ENCODE data around the gene ODR4.
"Not testable (repeated sequence)": the region's sequence is repeated elsewhere in the genome, so short reads cannot be mapped to it uniquely, and the experiment has no call there.

The ODR4 gene

GRCh38 chr1:186375152-186375928, at the start of gene ODR4, which contains the start of gene TPR:
Gene ODR4, plus strand, starts transcription at chr1:186375838. Its CDS starts 3,948 bp downstream, at chr1:186379786.
Gene TPR, minus strand, starts transcription at chr1:186375253. Its CDS starts 225 bp downstream, at chr1:186375028.
- peak; percentile 99 for DNase-seq

GRCh38 chr1:186326009-186326408, 49.6 kb upstream of the ODR4 start:
- DNase-seq, result no peak

- no peak for DNase-seq
These were observed 48.3 kb upstream of the ODR4 start for GRCh38 chr1:186327331-186327730.

- no peak for DNase-seq
These were observed 44.9 kb upstream of the ODR4 start for GRCh38 chr1:186330758-186331157.

- no peak for DNase-seq
These were observed 38.1 kb upstream of the ODR4 start for GRCh38 chr1:186337554-186337953.

GRCh38 chr1:186340772-186341171, 34.9 kb upstream of the ODR4 start:
- DNase-seq, result no peak

- DNase-seq, result not testable (repeated sequence)
These were observed 27.6 kb upstream of the ODR4 start for GRCh38 chr1:186347837-186348691.

- DNase-seq, result peak; percentile 15
These were observed 1.1 kb upstream of the ODR4 start for GRCh38 chr1:186374303-186375151.

- DNase-seq, result no peak
These were observed 286 bp downstream of the ODR4 start for GRCh38 chr1:186375929-186376319.

GRCh38 chr1:186386725-186387383, 11.2 kb downstream of the ODR4 start:
- DNase-seq, result no peak

- DNase-seq, result no peak
These were observed 15.3 kb downstream of the ODR4 start for GRCh38 chr1:186390925-186391324.

- no peak for DNase-seq
These were observed 16.2 kb downstream of the ODR4 start for GRCh38 chr1:186391841-186392240.

- DNase-seq, result not testable (repeated sequence)
These were observed 17.1 kb downstream of the ODR4 start for GRCh38 chr1:186392711-186393110.

- not testable (repeated sequence) for DNase-seq
These were observed 25.8 kb downstream of the ODR4 start for GRCh38 chr1:186401446-186401845.

GRCh38 chr1:186403632-186404031, 28.0 kb downstream of the ODR4 start:
- no peak for DNase-seq

GRCh38 chr1:186404454-186405051, 28.9 kb downstream of the ODR4 start:
- no peak for DNase-seq

GRCh38 chr1:186409091-186409490, 33.5 kb downstream of the ODR4 start:
- DNase-seq, result no peak

- no peak for DNase-seq
These were observed 37.7 kb downstream of the ODR4 start for GRCh38 chr1:186413319-186413718.

GRCh38 chr1:186418503-186418902, 42.9 kb downstream of the ODR4 start:
- DNase-seq, result no peak

GRCh38 chr1:186420311-186420710, 44.7 kb downstream of the ODR4 start:
- DNase-seq, result no peak

- no peak for DNase-seq
These were observed 45.3 kb downstream of the ODR4 start for GRCh38 chr1:186420923-186421322.

GRCh38 chr1:186421446-186421845, 45.8 kb downstream of the ODR4 start:
- no peak for DNase-seq
